OCI-M2 (cell line): ENCODE measurements around the gene OOSP3.

Experiments
- DNase-seq: peaks from one replicate; lab custom pipeline; 2025; ENCODE audit not compliant: unreplicated experiment; lab: John Stamatoyannopoulos, UW

Gene OOSP3

DNA sequence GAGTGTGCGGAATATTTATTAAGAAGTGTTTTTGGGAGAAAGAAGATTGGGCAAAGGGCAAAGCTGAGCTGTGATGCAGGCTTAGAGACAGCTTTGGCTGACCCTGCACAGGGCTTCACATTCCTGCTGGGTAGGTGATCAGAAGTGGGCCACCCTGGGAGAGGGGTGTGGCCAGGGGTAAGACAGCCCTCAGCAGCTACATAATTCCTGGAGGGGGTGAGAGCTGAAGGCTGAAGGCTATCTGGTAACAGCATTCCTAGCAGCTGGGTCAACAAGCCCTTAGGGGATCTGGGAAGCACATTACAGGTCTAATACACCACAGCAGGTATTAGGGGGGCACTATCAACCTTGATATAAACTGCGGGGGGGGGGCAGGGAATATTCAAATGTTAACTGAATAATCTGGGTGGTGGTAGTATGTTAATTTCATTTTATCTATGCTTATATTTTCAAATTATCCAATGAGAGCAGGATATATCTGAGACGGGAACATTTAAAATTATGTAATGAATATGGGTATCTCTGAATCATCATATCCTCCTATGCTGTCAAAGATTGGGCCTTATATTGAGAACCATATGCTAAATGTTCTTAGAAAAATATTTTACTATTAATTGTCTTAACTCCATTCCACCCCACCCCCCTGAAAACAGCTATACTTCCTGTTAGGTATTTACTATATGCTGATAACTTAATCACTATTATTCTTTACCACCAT lies 65.6 kb downstream of the OOSP3 start:
- no peak for DNase-seq

DNA sequence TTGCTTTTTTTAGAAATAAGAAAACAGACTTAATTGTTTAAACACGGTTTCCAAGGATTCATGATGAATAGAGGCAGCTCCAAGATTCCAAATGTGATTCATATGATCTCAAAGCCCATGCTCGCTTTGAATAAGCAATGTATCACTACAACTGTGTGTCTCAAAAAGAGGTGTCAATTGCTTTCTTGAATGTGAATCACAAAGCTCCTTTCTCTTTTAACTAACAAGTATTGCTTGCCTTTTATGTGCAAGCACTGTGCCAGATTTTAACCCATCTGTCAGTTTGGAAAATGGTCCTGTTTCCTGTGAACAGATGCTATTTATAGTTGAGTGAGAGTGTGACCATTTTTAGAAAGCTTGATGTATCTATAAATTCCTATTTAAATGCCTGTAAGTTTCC lies 66.1 kb downstream of the OOSP3 start:
- no peak for DNase-seq
